ENCODE measurements around the gene TOX3.

DNA sequence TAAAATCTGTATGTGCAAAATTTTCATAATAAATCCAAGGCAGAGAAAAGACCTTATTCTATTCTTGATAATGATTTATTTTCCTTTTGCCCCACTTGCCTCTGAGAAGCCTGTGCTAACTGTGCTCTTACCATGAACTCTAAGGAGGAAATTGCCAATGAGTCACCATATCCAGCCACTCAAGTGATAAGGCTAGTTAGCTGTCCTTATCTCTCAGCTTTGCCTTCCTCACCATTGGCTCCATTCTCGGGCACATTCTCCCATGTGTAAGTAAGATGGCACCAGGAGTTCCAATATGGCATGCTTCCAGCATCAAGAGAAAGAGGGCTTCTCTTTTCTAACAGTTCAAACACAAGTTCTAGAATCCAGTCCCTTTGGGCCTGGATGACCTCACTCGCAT, 142.4 kb downstream of the TOX3 start:
- TF ChIP-seq CTCF (IDR thresholded peaks at IDR 0.05) (no peak), POLR2A (IDR thresholded peaks at IDR 0.05) (no peak)

Measured in heart left ventricle (tissue), 13 donors.